WTC11 (cell line): Measurements from ENCODE around the gene CAMK2D. TPM values are rescaled to one million over a fixed set of nuclear protein-coding genes. Genes with fewer than 3 reads are reported as not detected.
A peak's percentile ranks its signal among the peaks of the same experiment; 100 is the strongest.

ENCODE experiments used
- ATAC-seq: fragments of 200-7000 bp; cut with Tn5 transposase; 2 replicates; pipeline ENCODE4 v1.10.0; 2021; ENCODE audit warnings: mild to moderate bottlenecking, moderate library complexity
- CTCF ChIA-PET: fragments of 300-600 bp; sonication (Branson Sonifier 250); formaldehyde crosslinking; loops from one replicate; lab custom pipeline; 2021; ENCODE audit warnings: antibody characterized with exemption; lab: Charles Lee
- POLR2A ChIA-PET: fragments of 350-600 bp; sonication (Branson Sonifier 250); formaldehyde crosslinking; loops from one replicate; lab custom pipeline; 2021; ENCODE audit warnings: antibody characterized with exemption; lab: Charles Lee
- DNase-seq: peaks from one replicate; pipeline ENCODE4 v3.0.0; 2021; ENCODE audit warnings: low spot score
- H3K27ac Mint-ChIP-seq: 2 replicates; pipeline ENCODE4 v1.8.0; 2021; ENCODE audit warnings: mixed read lengths
- H3K27me3 Mint-ChIP-seq: 2 replicates; pipeline ENCODE4 v1.8.0; 2021; ENCODE audit warnings: low read depth, mild to moderate bottlenecking, moderate library complexity, mixed read lengths
- H3K36me3 Mint-ChIP-seq: 2 replicates; pipeline ENCODE4 v1.8.0; 2021; ENCODE audit warnings: mixed read lengths
- H3K4me1 Mint-ChIP-seq: 2 replicates; pipeline ENCODE4 v1.8.0; 2022; ENCODE audit warnings: mixed read lengths
- H3K4me3 Mint-ChIP-seq: 2 replicates; pipeline ENCODE4 v1.8.0; 2021; ENCODE audit warnings: mild to moderate bottlenecking, moderate library complexity, mixed read lengths
- H3K9me3 Mint-ChIP-seq: 2 replicates; pipeline ENCODE4 v1.8.0; 2021; ENCODE audit warnings: mixed read lengths
- AFF4 ChIP-seq: sonication (generic); formaldehyde crosslinking; IDR thresholded peaks from 2 replicates; pipeline ENCODE4 v1.8.1; 2023; ENCODE audit warnings: mild to moderate bottlenecking, missing genetic modification reagents, borderline replicate concordance
- ATF3 ChIP-seq: sonication (generic); formaldehyde crosslinking; conservative IDR thresholded peaks from 2 replicates; pipeline ENCODE4 v1.8.1; 2022; ENCODE audit warnings: mild to moderate bottlenecking, missing genetic modification reagents
- EMX1 ChIP-seq: fragments of 250-450 bp; sonication (Bioruptor Pico); IDR thresholded peaks from 2 replicates; pipeline ENCODE4 v1.8.0; 2021; ENCODE audit warnings: mild to moderate bottlenecking
- RELA ChIP-seq: sonication (generic); formaldehyde crosslinking; IDR thresholded peaks from 2 replicates; pipeline ENCODE4 v1.8.1; 2022; ENCODE audit warnings: missing genetic modification reagents, mild to moderate bottlenecking, borderline replicate concordance
- TEAD1 ChIP-seq: sonication (generic); formaldehyde crosslinking; IDR thresholded peaks from 2 replicates; pipeline ENCODE4 v1.8.0; 2022; ENCODE audit warnings: mild to moderate bottlenecking, missing genetic modification reagents
- TEAD4 ChIP-seq: sonication (generic); formaldehyde crosslinking; IDR thresholded peaks from 2 replicates; pipeline ENCODE4 v1.8.0; 2022; ENCODE audit warnings: mild to moderate bottlenecking, missing genetic modification reagents
- USF1 ChIP-seq: sonication (generic); formaldehyde crosslinking; IDR thresholded peaks from 2 replicates; pipeline ENCODE4 v1.8.0; 2022; ENCODE audit warnings: mild to moderate bottlenecking, missing genetic modification reagents
- USF2 ChIP-seq: sonication (generic); formaldehyde crosslinking; IDR thresholded peaks from 2 replicates; pipeline ENCODE4 v1.8.1; 2023; ENCODE audit warnings: mild to moderate bottlenecking, missing genetic modification reagents, moderate library complexity
- ZNF317 ChIP-seq: sonication (generic); formaldehyde crosslinking; IDR thresholded peaks from 2 replicates; pipeline ENCODE4 v1.8.1; 2023; ENCODE audit warnings: low read depth, mild to moderate bottlenecking, moderate library complexity, missing genetic modification reagents, borderline replicate concordance
- ZNF423 ChIP-seq: fragments of 250-450 bp; sonication (Bioruptor Pico); IDR thresholded peaks from 2 replicates; pipeline ENCODE4 v2.1.2; 2022; ENCODE audit warnings: mild to moderate bottlenecking, moderate library complexity
- total RNA-seq: library from RNA; stranded (reverse); gene quantifications from 3 replicates; pipeline ENCODE4 v1.2.3, GENCODE V29; 2021
- TF ChIP-seq, protein P1 (sequence below): sonication (generic); formaldehyde crosslinking; IDR thresholded peaks from 2 replicates; pipeline ENCODE4 v1.8.1; 2023; ENCODE audit warnings: mild to moderate bottlenecking, missing genetic modification reagents
- TF ChIP-seq, protein P2 (sequence below): sonication (generic); formaldehyde crosslinking; IDR thresholded peaks from 2 replicates; pipeline ENCODE4 v1.8.0; 2022; ENCODE audit warnings: mild to moderate bottlenecking, missing genetic modification reagents
- TF ChIP-seq, protein P3 (sequence below): sonication (generic); formaldehyde crosslinking; IDR thresholded peaks from 2 replicates; pipeline ENCODE4 v1.8.0; 2022; ENCODE audit warnings: mild to moderate bottlenecking, missing genetic modification reagents

CAMK2D gene
- total RNA-seq, 1 experiment from 2014 or later, result 16.5 TPM

DNA sequence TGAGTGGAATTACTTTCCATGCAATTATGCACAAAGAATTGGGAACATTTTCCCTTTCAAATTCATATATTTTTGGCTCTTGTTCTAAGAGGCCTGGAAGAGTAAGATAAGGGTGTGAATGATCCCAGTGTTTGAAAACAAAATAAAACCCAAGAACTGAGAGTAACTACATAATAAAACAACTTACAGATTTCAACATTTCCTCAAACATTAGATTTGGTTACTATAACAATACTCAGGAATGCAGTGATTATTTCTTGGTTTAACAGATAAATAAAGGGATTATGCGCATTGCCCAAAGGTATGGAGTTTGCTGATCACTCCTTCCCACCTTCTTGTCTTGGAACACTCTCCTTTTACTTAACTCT is 292.5 kb downstream of the CAMK2D start:
- no peak for DNase-seq
- no peaks in the 10 kb centered on the region; the same call in 1 of the 2 replicates for H3K27me3 Mint-ChIP-seq
- no peak overlapping the region for H3K4me3 Mint-ChIP-seq
- H3K9me3 Mint-ChIP-seq, result peaks cover 9% of the 10 kb centered on the region
- TF ChIP-seq, protein P1, sequence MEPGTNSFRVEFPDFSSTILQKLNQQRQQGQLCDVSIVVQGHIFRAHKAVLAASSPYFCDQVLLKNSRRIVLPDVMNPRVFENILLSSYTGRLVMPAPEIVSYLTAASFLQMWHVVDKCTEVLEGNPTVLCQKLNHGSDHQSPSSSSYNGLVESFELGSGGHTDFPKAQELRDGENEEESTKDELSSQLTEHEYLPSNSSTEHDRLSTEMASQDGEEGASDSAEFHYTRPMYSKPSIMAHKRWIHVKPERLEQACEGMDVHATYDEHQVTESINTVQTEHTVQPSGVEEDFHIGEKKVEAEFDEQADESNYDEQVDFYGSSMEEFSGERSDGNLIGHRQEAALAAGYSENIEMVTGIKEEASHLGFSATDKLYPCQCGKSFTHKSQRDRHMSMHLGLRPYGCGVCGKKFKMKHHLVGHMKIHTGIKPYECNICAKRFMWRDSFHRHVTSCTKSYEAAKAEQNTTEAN (CRISPR knock-in tag), result no peak
- TF ChIP-seq ZNF423 (CRISPR knock-in tag) (no peak), AFF4 (no peak), RELA (no peak), ZNF317 (no peak), TEAD4 (CRISPR knock-in tag) (no peak), EMX1 (CRISPR knock-in tag) (no peak)
- TF ChIP-seq, protein P2, sequence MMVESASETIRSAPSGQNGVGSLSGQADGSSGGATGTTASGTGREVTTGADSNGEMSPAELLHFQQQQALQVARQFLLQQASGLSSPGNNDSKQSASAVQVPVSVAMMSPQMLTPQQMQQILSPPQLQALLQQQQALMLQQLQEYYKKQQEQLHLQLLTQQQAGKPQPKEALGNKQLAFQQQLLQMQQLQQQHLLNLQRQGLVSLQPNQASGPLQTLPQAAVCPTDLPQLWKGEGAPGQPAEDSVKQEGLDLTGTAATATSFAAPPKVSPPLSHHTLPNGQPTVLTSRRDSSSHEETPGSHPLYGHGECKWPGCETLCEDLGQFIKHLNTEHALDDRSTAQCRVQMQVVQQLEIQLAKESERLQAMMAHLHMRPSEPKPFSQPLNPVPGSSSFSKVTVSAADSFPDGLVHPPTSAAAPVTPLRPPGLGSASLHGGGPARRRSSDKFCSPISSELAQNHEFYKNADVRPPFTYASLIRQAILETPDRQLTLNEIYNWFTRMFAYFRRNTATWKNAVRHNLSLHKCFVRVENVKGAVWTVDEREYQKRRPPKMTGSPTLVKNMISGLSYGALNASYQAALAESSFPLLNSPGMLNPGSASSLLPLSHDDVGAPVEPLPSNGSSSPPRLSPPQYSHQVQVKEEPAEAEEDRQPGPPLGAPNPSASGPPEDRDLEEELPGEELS (CRISPR knock-in tag), result no peak
- TF ChIP-seq, all 79 proteins: peak for 0
- peak overlapping the region; percentile 62; the same call in 1 of the 2 replicates for H3K27ac Mint-ChIP-seq
- no peaks in the 10 kb centered on the region for H3K36me3 Mint-ChIP-seq
- CTCF ChIA-PET, result no interaction called here
- POLR2A ChIA-PET, result no interaction called here
- ATAC-seq, result no peak
- H3K4me1 Mint-ChIP-seq, result peaks cover 30% of the 10 kb centered on the region

DNA sequence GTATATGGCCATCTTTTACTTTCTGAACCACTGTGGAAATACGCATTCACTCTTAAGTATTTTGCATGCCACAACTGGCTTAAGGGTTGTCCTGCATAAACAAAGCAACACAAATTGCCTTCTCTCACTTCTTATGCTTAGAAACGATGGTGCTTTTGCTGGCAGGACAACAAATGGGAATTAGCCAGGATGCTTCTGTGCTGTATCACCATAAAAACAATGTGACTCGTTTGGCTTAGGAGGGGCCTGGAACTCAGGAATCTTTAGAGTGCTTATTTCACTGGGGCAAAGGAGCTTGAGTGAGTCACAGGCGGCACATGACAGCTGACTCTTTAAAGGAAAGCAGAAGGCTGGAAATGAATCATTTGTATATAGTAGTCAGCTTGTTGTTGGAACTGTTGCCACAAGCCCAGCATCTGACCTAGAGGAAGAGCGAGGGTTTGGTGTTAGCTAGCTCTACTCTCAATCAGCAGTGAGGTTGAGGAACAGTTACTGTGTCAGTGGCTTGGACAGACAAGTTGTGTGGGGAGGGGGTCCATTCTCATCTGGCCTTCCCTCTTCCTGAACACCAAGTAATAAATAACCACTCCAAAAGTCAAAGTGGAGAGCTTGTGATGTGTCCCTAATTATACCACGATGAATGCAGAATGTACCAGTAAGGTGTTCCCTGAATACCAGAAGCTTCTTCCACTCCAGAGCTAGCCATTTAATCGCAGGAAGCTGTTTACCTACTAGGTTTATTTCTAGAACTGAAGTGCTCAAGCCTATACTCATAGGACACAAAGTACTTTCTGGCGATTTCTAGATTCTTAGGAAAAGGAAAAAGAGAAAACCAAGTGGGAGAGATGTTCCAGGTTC is 293.1 kb downstream of the CAMK2D start:
- Mint-ChIP-seq H3K36me3 (no peaks in the 10 kb centered on the region), H3K27me3 (no peaks in the 10 kb centered on the region; the same call in 1 of the 2 replicates), H3K4me1 (peaks cover 30% of the 10 kb centered on the region), H3K4me3 (no peak overlapping the region; the same call in 1 of the 2 replicates), H3K27ac (peak overlapping the region; percentile 62), H3K9me3 (peaks cover 9% of the 10 kb centered on the region)
- ChIA-PET CTCF (interaction anchor here (0.6 to 1.1 kb wide), 2 partner anchors 79 to 564 kb away, joined by 3 read pairs; no protein-coding TSS in a partner anchor), POLR2A (interaction anchor here (1.1 kb wide), 1 partner anchor 12 kb away, joined by 3 read pairs; no protein-coding TSS in a partner anchor)
- peak; percentile 10 for DNase-seq
- ATAC-seq, result peak; percentile 96
- no peak for TF ChIP-seq ATF3 (CRISPR knock-in tag)
- peak; percentile 40; the same call in 1 of the 2 replicates for TF ChIP-seq USF2
- TF ChIP-seq USF1 (CRISPR knock-in tag), result peak; percentile 18; the same call in 1 of the 2 replicates
- TF ChIP-seq TEAD1 (CRISPR knock-in tag), result peak; percentile 20; the same call in 1 of the 2 replicates
- TF ChIP-seq, protein P3, sequence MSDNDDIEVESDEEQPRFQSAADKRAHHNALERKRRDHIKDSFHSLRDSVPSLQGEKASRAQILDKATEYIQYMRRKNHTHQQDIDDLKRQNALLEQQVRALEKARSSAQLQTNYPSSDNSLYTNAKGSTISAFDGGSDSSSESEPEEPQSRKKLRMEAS (CRISPR knock-in tag), result no peak
- TF ChIP-seq ZNF317, result 0 out of 2 replicates have a peak, but pooled peaks have one; percentile 16
